ENCODE data around the gene DYRK1B.
"Not testable (repeated sequence)": the region's sequence is repeated elsewhere in the genome, so short reads cannot be mapped to it uniquely, and the experiment has no call there.

Gene DYRK1B

GRCh38 chr19:39830847-39831246 is 3.1 kb downstream of the DYRK1B start:
- DNase-seq (ENCODE audit: low read depth): no peak

GRCh38 chr19:39830406-39830805 is 3.6 kb downstream of the DYRK1B start:
- DNase-seq (ENCODE audit: low read depth): no peak

- no peak for DNase-seq (ENCODE audit: low read depth)
Measured at GRCh38 chr19:39829702-39830275, 4.2 kb downstream of the DYRK1B start.

- DNase-seq (ENCODE audit: low read depth): no peak
Measured at GRCh38 chr19:39828654-39829032, 5.3 kb downstream of the DYRK1B start.

GRCh38 chr19:39828015-39828653 is 5.8 kb downstream of the DYRK1B start:
- DNase-seq (ENCODE audit: low read depth): no peak

GRCh38 chr19:39827216-39827615 is 6.7 kb downstream of the DYRK1B start:
- DNase-seq (ENCODE audit: low read depth): no peak

GRCh38 chr19:39826311-39826945 is 7.5 kb downstream of the DYRK1B start:
- DNase-seq (ENCODE audit: low read depth): no peak

GRCh38 chr19:39825531-39826076 is 8.4 kb downstream of the DYRK1B start:
- no peak for DNase-seq (ENCODE audit: low read depth)

- no peak for DNase-seq (ENCODE audit: low read depth)
Measured at GRCh38 chr19:39825093-39825463, 8.9 kb downstream of the DYRK1B start.

- peak; percentile 65 for DNase-seq (ENCODE audit: low read depth)
Measured at GRCh38 chr19:39824143-39825092, 9.5 kb downstream of the DYRK1B start.

- no peak for DNase-seq (ENCODE audit: low read depth)
Measured at GRCh38 chr19:39823686-39824085, 10.3 kb downstream of the DYRK1B start.

- DNase-seq (ENCODE audit: low read depth): no peak
Measured at GRCh38 chr19:39820696-39821095, 13.3 kb downstream of the DYRK1B start.

GRCh38 chr19:39819786-39820185 is 14.2 kb downstream of the DYRK1B start:
- no peak for DNase-seq (ENCODE audit: low read depth)

GRCh38 chr19:39818626-39819097 is 15.3 kb downstream of the DYRK1B start:
- no peak for DNase-seq (ENCODE audit: low read depth)

GRCh38 chr19:39817888-39818561 is 15.9 kb downstream of the DYRK1B start:
- DNase-seq (ENCODE audit: low read depth): no peak

- DNase-seq (ENCODE audit: low read depth): no peak
Measured at GRCh38 chr19:39816287-39817048, 17.5 kb downstream of the DYRK1B start.

GRCh38 chr19:39814595-39814994 is 19.4 kb downstream of the DYRK1B start:
- DNase-seq (ENCODE audit: low read depth): no peak

- not testable (repeated sequence) for DNase-seq (ENCODE audit: low read depth)
Measured at GRCh38 chr19:39814111-39814510, 19.9 kb downstream of the DYRK1B start.

GRCh38 chr19:39813264-39813993 is 20.5 kb downstream of the DYRK1B start:
- no peak for DNase-seq (ENCODE audit: low read depth)

GRCh38 chr19:39811064-39811463 is 22.9 kb downstream of the DYRK1B start:
- no peak for DNase-seq (ENCODE audit: low read depth)
